ENCODE measurements around the gene C6orf47.

The C6orf47 gene

DNA sequence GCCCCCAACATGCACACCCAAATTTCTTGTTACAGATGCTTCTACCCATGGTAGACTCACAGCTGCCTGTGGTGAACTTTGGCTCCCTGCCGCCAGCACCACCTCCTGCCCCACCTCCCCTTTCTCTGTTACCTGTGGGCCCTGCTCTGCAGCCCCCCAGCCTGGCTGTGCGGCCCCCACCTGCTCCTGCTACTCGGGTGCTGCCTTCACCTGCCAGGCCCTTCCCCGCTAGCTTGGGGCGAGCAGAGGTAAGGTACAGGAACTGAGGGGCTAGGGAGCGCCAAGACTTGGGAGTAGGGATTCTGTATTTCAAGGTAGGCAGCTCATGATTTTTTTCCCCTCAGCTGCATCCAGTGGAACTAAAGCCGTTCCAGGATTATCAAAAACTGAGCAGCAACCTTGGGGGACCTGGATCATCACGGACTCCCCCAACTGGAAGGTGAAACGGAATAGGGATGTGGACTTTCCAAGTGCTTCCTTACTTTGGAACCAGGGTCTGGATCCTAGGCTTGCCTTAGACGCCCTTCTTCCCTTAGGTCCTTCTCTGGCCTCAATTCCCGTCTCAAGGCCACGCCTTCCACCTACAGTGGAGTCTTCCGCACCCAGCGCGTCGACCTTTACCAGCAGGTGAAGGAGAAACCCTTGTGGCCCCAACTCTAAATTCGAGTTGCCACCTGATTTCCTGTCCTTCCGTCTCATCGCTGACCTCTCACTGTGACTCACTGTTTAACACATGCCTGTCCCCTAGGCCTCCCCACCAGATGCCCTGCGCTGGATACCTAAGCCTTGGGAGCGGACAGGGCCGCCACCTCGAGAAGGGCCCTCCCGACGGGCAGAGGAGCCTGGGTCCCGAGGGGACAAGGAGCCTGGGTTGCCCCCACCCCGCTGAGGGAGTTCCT is 23.6 kb downstream of the C6orf47 start:
- no peak for DNase-seq (ENCODE audit: low read depth in 2 of 2, low spot score in 1 of 2)

GRCh38 chr6:31634969-31635575 is 25.5 kb downstream of the C6orf47 start:
- DNase-seq (ENCODE audit: low read depth in 2 of 2, low spot score in 1 of 2): no peak

GRCh38 chr6:31634131-31634530 is 26.4 kb downstream of the C6orf47 start:
- DNase-seq (ENCODE audit: low read depth in 2 of 2, low spot score in 1 of 2): no peak

GRCh38 chr6:31633447-31633846 is 27.1 kb downstream of the C6orf47 start:
- no peak for DNase-seq (ENCODE audit: low read depth in 2 of 2, low spot score in 1 of 2)

GRCh38 chr6:31632279-31632946 is 28.2 kb downstream of the C6orf47 start:
- DNase-seq (ENCODE audit: low read depth in 2 of 2, low spot score in 1 of 2): no peak

GRCh38 chr6:31631681-31632278 is 28.8 kb downstream of the C6orf47 start:
- no peak for DNase-seq (ENCODE audit: low read depth in 2 of 2, low spot score in 1 of 2)

- DNase-seq (ENCODE audit: low read depth in 2 of 2, low spot score in 1 of 2): no peak
Observed at GRCh38 chr6:31631209-31631608, 29.4 kb downstream of the C6orf47 start.

- no peak for DNase-seq (ENCODE audit: low read depth in 2 of 2, low spot score in 1 of 2)
Observed at GRCh38 chr6:31630177-31630934, 30.2 kb downstream of the C6orf47 start.

DNA sequence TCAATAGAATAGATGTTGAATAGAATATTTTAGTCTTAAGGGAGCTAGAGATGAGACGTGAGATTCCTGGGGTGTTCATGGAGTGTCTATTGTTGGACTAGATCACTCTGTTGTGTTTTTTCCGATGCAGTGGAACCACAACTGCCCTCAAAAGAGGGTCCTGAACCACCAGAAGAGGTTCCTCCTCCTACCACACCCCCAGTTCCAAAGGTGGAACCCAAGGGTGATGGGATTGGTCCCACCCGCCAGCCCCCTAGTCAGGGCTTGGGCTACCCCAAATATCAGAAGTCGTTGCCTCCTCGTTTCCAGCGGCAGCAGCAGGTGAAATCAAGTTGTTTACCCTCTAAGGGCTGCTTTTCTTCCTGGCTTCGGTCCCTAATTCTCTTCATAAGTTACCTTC is 31.6 kb downstream of the C6orf47 start:
- DNase-seq (ENCODE audit: low read depth in 2 of 2, low spot score in 1 of 2): no peak

DNA sequence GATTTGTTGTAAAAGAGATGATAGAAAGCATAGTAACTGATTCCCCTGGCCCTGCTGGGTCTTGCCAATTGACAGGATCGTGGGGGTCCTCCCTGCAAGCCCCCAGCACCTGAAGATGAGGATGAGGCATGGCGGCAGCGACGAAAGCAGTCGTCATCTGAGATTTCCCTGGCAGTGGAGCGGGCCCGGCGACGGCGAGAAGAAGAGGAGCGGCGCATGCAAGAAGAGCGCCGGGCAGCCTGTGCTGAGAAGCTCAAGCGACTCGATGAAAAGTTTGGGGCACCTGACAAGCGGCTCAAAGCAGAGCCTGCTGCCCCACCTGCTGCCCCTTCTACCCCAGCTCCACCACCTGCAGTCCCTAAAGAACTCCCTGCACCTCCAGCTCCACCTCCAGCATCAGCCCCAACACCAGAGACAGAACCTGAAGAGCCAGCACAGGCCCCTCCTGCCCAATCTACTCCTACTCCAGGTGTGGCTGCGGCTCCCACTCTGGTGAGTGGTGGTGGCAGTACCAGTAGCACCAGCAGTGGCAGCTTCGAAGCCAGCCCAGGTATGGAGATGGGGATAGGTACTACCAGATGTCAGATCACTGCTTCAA is 32.8 kb downstream of the C6orf47 start:
- no peak for DNase-seq (ENCODE audit: low read depth in 2 of 2, low spot score in 1 of 2)

GRCh38 chr6:31626952-31627351 is 33.6 kb downstream of the C6orf47 start:
- DNase-seq (ENCODE audit: low read depth in 2 of 2, low spot score in 1 of 2): no peak

- no peak for DNase-seq (ENCODE audit: low read depth in 2 of 2, low spot score in 1 of 2)
Observed at GRCh38 chr6:31624070-31624469, 36.5 kb downstream of the C6orf47 start.

DNA sequence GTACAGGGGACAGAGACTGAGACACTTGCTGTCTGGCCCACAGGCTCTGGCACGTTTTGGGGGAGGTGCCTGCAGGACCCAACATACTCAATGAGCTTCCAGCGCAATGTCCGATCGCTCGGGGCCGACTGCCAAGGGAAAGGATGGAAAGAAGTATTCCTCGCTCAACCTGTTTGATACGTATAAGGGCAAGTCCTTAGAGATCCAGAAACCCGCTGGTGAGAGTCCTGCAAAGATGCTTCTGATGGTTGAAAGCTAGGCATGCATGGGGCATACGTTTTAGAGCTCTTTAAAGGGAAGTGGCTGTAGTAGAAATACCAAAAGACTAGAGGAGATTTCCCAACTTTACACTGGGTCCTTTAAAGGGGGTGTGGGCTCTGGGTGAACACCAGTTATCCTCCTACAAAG is 37.9 kb downstream of the C6orf47 start:
- no peak for DNase-seq (ENCODE audit: low read depth in 2 of 2, low spot score in 1 of 2)

DNA sequence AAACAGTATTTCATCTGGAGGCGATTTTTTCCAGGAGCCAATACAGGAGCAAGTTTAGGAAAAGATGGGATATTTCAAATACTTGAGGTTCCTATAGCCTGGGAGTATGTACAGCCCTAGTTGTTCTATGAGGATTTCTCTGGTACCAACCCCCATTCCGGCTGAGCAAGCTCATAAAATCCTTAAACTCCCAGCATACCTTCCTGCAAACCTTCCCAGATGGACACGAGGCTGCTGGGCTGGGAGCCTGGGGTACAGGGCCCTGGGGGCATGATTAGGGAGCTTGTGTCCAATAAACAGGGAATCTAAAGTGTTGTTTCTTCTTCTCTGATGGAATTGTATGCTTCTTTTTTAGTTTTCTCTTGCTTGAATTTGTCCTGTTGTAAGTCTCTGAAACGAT is 38.6 kb downstream of the C6orf47 start:
- no peak for DNase-seq (ENCODE audit: low read depth in 2 of 2, low spot score in 1 of 2)

GRCh38 chr6:31621320-31621939 is 39.1 kb downstream of the C6orf47 start:
- no peak for DNase-seq (ENCODE audit: low read depth in 2 of 2, low spot score in 1 of 2)

- peak; percentile 46 to 93 for DNase-seq (ENCODE audit: low read depth in 2 of 2, low spot score in 1 of 2)
Observed at GRCh38 chr6:31620586-31621319, 39.8 kb downstream of the C6orf47 start, which contains the start of gene PRRC2A. Gene PRRC2A (plus strand): TSS chr6:31620715. CDS start chr6:31622790, 2,075 bp downstream.

DNA sequence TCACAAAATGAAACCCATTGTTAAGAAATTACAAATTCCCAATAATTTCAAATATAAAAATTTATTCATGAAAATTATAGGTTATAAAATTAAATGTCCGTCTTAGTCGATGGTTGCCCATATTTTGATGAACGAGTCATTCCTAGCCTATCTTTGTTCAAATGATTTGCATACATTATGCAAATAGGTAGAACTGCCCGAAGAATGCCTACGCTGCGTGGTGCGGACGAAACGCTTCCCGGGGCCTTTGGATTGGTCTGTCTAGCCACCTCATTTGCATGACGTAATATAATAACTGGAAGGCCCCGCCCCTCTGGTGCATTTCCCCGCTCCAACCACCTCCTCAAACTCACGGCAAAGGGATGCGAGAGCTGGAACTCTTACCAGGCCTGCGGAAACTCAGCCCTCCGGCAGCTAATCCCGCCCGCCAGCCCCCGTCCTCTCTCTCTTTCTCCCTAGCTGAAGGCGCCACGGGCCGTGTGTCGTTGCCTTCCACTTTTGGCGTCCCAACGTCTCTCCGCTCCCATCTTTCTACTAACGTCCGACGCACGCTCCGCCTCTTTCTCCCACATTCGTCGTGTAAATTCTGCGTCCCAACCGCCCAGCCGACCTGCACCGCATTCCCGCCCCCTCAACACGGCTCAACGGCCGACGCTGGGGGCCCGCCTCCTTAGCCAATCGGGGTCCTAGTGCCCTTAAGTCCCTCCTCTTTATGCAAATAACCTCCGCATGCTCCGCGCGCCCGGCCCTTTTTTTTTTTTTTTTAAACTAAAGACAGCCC is 40.6 kb downstream of the C6orf47 start:
- peak; percentile 89 to 94 for DNase-seq (ENCODE audit: low read depth in 2 of 2, low spot score in 1 of 2)

DNA sequence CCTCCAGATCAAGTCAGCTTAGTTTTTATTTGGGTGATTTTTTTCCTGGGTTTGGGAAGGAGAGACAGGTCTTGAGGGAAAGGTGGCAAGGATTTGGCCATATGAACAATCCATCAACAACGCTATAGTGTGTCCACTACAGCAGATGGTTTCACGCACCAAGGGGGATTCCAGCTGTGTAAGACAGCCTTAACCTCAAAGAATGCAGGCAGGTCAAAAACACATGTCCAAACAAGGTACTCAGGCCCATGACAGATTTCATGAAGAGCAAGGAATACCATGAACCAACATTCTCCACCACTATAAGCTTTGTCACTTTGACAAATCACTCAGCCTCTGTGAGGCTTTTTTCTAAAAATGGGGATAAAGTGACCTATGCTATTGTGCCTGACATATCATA is 43.6 kb downstream of the C6orf47 start:
- no peak for DNase-seq (ENCODE audit: low read depth in 2 of 2, low spot score in 1 of 2)
